Measurements from ENCODE around the gene USP10.

USP10 gene

DNA sequence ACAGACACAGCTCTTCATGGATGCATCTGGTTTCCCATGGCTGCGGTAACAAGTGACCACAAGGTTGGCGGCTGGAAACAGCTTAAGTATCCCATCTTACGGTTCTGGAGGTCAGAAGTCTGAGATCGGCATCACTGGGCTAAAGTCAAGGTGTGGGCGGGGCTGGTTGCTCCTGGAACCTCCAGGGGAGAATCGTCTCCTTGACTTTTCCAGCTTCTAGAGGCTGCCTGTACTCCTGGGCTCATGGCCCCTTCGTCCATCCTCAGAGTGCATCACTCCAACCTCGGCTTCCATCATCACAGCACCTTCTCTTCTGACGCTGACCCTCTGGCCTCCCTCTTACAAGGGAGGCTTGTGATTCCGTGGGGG lies 107.1 kb downstream of the USP10 start:
- no peak for DNase-seq (ENCODE audit: low read depth)

DNA sequence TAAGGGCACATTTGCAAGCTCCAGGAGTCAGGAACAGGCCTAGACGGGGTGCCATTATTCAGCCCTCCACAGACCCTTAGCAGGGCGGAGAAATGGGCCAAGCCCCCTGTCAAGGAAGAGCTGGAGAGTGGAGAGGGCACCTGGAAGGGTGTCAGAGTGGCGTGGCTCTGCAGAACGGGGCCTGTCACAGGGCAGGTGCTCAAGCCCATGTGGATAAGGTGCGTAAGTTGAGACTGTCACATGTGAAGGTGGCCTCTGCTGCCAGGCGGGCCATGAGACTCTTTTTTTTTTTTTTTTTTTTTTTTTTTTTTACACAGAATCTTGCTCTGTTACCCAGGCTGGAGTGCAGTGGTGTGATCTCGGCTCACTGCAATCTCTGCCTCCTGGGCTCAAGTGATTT lies 108.0 kb downstream of the USP10 start:
- DNase-seq (ENCODE audit: low read depth): no peak

DNA sequence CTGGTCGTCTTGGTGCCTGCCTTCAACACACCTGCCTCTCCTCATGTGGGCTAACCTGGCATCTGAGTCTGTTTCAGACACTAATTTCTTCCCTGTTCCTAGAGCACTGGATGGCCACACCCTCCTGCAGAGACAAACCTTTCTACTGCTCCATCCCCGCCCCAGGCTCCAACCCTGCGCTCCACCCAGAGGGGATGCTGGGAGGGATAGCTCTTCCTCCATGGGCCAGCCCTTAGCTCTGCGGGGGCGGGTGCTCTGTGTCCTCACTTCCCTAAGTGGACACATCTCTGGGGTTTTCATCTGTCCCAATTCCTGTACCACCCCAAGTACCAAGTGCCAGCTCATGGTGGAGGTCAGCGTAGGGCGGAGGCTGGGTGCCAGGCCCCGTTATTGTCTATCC lies 109.0 kb downstream of the USP10 start:
- DNase-seq (ENCODE audit: low read depth): no peak

DNA sequence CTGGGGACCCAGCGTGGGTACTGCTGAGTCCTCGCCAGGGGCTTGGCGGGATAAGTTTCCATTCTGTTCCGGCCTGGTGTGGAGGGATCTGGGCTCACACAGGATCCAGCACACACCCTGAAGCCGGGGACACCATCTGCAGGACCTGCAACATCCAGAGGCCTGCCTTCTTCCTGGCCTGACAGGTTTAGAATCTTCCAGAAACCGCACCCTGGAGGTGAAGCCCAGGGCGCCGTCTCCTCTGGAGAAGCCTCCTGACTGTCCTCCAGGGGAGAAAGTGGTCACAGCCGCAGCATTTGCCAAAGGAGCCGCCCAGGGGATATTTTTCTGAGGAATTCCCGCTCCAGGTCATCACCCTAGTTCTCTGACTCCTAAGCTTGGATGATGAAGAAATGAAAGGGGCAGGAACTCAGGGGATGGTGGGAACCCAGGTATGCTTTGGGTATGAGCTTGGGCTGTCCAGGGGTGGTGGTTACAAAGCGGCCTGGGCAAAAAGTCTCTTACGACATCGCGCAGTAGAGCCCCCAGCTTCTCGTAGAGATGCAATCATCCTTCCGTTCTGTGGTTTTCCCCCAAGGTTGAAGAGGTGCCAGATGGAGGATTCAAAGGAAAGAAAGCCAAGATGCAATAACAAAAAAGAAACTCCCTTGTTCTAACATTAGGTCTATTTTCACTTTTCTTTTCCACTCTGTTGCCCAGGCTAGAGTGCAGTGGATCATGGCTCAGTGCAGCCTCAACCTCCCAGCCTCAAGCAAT lies 110.9 kb downstream of the USP10 start:
- peak; percentile 79 for DNase-seq (ENCODE audit: low read depth)

DNA sequence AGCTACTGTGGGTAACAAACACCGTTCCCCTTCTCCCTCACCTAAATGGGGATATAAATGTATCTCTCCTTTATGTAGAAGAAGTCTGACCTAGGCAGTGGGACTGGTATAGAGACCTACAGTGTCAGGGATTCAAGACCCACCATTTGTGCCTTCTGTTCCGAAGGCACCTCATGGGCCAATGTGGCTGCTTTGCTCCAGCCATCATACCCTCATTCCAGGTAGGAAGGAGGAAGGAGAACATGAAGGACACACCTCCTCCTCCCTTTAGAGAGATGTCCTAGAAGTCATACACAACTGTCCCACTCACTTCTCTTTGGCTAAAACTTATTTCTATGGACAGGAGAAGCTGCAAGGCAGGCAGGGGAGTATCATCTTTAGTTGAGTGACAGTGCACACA lies 111.7 kb downstream of the USP10 start:
- DNase-seq (ENCODE audit: low read depth): no peak

DNA sequence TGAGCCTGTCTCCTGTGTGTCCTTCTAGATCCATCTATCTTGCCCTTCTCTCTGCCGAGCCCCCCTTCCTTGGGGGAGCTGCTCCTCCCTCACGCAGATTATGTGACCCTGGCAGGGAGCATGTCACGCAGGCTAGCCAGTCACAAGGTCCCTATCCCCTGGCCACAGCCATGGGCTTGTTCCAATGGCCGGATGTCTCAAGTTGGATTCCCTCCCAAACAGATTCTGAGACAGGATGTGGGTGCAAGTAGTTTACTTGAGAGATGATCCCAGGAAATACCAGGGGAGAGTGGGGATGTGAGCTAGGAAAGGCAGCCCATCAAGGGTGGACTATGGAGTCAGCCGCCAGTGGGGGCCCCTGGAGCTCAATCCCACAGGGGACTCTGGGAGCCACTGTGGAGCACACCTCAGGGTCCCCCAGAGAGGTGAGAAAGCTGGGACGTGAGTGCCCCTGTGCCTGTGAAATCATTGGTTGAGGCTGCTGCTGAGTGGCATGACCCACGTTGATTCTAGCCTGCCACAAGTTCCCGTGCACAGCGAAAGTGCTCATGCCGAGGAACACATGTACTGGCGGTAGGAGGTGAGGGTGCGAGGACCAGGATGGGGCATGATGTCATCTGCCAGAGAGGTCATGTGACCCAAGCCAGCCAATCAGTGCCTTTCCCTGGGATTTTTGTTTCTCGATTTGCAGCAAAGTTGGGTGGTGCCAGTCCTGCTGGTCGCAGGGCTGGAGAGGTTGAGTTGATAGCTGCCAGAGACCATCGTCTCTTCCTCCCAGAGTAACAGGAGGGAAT lies 113.5 kb downstream of the USP10 start:
- no peak for DNase-seq (ENCODE audit: low read depth)

DNA sequence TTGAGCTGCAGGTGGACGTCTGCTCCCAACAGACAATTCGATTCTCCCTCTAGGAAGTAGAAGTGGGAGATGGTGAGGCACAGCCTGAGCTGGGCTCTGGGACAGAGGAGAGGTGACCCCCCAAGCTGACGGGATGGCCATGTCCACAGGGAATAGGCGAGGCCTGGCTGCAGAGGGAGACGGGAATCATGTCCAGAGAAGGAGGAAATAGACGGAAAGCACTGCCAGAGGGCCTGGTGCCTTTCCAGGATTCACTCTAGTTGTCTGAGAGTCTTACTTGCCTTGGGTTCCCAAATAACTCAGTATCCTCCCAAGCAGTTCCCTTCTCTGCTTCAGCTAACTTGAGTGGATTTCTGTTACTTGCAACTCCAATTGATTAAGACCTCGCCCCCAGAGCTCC lies 115.7 kb downstream of the USP10 start:
- DNase-seq (ENCODE audit: low read depth): no peak

DNA sequence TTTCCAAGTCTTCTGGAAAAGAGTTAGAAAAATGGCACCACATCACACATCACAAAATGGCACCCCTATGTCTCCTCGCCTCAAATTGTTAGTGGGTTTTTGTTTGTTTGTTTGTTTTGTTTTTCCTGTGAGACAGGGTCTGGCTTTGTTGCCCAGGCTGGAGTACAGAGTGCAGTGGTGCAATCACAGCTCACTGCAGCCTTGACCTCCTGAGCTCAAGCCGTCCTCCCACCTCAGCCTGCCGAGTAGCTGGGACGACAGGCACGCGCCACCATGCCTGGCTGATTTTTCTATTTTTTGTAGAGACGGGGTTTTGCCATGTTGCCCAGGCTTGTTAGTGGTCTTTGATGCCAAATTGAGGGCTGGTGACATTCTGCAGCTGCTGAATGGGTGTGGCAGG lies 116.2 kb downstream of the USP10 start:
- no peak for DNase-seq (ENCODE audit: low read depth)

DNA sequence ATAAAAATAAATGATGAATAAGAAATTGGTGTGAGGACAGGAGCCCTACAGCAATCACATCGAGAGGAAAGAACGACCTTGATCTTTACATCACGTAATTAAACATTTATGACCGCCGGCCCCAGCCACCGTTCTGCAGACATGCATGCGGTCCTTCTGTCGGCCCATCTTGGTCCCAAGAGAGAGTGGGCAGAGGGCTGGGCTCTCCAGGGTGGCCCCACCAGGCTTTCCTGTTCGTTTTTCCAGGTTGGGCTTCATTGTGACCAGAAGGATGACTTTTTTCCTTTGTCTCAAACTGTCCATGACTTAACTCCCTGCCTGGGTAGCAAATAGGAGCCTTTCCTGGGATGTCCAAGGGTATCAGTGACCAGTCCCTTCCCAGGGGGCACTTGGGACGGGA lies 116.7 kb downstream of the USP10 start:
- no peak for DNase-seq (ENCODE audit: low read depth)

DNA sequence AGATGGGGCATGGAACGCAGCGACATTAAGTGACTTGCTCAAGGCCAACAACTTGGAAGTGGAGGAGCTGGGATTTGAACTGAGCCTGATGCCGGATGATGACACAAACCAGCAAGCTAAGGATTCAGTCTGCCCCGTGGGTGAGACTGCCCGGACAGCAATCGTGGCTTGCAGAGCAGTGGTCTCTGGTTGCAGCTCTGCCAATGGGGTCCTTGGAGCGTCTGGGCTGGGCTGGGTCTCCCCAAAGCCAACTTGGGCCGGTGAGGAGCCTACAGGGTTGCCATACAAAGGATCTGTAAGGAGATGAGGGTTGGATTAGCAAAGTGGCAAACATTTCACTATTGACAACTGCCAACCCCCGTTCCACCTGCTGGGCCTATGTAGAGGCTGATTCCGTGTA lies 117.4 kb downstream of the USP10 start:
- no peak for DNase-seq (ENCODE audit: low read depth)

DNA sequence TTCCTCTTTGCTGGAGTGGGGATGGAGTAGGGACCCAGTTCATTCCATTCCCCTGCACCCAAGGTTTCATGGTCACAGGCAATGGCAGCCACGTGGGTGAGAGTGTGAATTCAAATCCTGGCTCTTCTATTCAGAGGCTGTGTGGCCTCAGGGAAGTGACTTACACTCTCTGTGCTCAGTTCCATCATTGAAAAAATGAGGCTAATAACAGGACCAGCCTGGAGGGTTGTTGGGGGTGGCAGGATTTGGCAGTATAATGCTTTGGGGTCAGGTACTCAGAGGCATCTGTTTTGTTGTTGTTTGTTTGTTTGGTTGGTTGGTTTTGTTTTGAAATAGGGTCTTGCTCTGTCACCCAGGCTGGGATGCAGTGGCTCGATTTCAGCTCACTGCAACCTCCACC lies 117.8 kb downstream of the USP10 start:
- DNase-seq (ENCODE audit: low read depth): no peak

DNA sequence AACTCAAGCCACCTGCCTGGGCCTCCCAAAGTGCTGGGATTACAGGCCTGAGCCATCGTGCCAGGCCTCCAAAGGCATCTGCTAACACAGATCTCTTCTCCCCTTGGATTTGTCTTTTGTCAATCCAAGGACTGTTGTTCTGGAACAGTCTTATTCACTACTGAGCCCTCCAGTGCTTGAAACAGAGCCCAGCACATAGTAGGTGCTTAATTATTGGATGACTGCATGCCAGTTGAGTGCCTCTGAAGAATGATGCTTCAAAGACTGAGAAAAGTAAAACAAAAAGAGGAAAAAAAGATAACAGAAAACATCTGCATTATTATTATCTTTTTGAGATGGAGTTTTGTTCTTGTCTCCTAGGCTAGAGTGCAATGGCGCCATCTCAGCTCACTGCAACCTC lies 118.3 kb downstream of the USP10 start:
- DNase-seq (ENCODE audit: low read depth): no peak

DNA sequence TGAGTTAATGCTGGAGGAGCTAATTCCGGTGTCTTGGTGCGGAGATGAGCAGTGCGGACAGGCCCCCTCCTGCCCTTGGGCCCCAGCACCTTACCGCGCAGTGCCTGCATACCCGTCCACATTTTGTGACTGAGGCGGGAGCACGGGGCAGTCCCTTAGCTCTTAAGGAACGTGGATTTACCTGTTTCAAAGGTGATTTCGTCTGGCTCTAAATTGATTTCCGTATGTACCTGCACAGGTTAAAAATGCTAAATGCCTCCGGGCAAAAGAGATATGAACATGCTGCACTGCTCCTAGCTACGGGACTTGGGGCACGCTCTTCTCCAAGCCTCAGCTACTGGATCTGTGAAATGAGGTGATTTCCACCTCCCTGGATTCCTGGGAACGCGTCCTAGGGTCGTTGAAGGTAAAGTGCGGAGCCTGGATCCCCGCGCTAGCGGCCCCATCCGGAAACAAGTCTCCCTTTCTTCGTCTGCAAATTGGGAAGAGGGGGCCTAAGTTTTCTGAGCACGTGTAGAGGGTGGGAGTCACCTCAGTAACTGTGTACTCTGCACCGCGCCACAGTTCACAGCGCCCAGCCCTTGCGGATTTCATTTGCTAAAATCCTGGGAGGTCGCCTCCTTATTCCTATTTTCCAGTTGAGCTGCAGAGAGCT lies 119.3 kb downstream of the USP10 start:
- DNase-seq (ENCODE audit: low read depth): no peak

DNA sequence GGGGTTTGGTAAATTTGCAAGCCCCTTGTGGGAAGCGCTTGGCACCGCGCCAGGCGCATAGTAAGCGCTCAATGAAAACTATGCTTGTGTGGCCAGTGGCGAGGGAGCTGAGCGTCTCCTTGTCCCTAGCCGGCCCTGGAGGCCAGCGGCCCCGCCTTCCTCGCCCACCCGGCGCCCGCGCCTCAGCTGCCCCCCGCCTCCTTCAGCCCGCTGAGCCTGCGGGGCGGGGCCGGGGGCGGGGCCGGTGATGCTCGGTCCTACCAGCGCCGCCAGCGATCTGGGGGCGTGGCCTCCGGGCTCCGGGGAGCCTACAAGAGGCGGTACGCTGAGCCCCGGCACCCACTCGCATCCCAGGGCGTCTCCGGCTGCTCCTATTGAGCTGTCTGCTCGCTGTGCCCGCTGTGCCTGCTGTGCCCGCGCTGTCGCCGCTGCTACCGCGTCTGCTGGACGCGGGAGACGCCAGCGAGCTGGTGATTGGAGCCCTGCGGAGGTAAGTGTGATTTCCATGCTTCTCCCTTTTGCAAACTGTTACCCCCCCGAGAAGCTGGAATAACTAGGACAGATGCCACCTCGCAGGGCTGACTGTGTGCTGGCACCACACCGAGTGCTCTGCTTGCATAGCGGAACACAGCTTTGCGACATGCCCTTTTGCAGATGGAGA lies 120.0 kb downstream of the USP10 start, which contains the start of gene CRISPLD2:
Gene CRISPLD2, plus strand, starts transcription at position 342 of the 661 bp plus-strand sequence. CDS start 18,511 bp downstream, outside the sequence.
- no peak for DNase-seq (ENCODE audit: low read depth)

DNA sequence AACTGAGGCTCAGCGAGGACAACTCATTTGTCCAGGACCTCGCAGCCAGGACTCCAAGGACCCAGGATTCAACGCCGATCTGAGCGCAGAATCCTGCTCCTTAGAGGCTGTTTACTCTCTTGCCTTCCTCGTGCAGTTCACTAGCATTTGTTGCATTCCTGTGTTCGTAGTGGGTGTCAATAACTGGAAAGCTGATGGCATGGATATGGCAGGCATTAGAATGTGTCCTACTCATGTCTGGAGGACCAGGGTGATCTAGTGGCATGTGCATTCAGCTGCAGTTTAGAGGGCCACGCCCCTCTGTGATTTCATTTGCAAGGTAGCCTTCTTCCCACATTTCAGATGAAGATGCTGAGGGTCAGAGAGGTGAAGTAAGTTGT lies 120.5 kb downstream of the USP10 start:
- DNase-seq (ENCODE audit: low read depth): no peak

DNA sequence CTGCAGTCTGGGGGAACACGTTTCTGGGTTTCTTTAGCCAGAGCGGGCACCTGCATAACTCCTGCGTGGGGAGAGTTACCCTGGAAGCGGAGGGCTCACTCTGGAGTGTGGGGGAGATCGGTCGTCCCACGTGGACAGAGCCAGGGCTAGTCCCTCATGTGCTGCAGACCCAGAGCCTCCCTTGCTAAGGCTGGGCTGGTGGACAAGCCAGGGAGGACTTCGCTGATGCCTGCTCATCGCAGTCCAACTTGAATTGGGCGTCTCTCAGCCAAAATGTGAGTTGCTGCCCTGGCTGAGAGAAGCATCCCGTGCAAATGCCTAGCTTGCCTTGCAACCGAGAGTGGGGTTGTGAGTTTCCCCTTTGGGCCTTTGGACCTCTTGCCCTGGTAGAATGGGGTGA lies 121.0 kb downstream of the USP10 start:
- no peak for DNase-seq (ENCODE audit: low read depth)

DNA sequence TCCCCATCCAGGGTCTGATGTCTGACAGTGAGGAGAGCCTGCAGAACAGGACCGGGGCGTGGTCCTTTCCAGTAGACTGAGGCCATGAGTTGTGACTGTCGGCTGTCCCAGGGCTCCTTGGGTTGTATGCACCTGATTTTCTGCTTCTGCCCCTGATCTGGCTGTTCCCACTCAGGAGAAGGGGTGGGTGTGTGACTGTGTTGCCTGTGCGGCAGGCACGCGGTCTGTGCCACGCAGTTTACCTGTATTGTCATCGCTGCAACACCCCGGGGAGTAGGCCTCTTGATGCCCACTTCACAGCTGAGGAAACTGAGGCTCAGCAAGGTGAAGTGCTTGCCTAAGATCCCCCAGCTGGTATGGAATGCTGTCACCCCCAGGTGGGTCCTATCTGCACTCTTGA lies 121.4 kb downstream of the USP10 start:
- no peak for DNase-seq (ENCODE audit: low read depth)

DNA sequence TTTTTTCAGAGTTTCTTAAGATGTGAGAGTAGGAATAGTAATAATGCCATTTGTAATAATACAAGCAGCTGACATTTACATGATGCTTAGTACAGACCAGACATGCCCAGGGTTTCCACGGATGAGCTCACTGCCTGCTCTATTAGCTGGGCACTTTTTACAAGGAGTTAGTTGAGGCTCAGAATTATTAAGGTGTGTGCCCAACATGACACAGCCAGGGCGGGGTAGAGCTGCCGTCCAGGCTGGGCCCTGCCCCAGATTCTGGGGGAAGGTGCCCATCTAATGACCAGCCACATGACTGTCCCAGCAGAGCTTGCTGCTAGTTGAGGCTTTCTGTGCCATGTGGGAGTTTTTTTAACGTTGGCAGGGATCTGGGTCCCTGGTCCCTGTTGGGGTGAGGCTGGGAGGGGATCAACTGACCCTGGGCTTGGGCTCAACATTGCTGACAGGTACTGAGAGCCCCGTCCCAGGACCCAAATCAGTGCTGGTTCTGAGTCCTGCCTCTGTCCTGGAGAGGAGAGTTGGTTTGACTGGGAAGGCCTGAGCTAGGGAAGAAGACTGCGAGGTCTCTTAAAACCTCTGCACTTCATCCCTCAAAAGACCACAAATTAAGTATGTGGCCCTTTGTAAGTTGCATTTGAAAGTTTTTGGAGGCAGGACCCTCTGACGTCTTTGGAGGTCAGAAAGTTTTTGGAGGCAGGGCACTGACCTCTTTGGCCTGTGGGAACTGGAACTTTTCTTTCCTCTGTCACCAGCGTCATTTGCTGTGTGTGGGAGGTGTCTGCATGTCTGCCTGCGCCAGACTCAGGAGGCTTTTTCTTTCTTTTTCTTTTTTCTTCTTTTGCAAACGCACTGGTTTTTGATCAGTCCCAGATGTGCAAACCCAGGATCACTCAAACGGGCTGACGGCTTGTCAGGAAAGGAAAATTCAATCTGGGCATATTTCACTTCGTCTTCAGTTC lies 122.2 kb downstream of the USP10 start:
- no peak for DNase-seq (ENCODE audit: low read depth)

DNA sequence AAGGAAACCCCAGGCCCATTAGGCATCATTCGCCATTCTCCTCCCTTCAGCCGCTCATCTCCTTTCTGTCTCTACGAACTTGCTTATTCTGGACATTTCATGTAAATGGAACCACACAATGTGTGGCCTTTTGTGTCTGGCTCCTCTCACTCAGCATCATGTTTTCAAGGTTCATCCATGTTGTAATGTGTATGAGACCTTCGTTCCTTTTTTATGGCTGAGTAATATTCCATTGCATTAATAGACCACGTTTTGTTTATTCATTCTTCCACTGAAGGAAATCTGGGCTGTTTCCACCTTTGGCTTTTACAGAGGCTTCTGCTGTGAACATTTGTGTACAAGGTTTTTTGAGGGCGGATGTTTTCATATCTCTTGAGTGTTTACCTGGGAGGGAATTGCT lies 123.2 kb downstream of the USP10 start:
- DNase-seq (ENCODE audit: low read depth): no peak

DNA sequence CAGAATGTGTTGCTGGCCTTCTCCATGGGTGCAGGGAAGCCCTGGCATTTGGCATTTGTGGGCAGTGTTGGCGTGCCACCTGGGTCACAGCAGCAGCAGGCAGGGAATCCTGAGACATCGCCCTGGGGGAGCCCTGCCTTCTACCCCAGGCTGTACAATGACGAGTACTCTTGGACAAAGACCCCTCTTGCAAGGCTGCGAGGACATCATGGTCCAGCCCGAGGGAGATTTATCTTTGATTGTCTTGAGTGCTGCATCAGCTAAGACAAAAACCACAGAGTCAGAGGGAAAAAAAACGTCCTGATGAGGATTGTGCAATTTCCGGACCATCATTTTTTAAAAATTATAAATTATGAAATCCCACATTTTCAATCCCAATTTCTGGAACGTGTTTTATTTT lies 123.7 kb downstream of the USP10 start:
- no peak for DNase-seq (ENCODE audit: low read depth)

DNA sequence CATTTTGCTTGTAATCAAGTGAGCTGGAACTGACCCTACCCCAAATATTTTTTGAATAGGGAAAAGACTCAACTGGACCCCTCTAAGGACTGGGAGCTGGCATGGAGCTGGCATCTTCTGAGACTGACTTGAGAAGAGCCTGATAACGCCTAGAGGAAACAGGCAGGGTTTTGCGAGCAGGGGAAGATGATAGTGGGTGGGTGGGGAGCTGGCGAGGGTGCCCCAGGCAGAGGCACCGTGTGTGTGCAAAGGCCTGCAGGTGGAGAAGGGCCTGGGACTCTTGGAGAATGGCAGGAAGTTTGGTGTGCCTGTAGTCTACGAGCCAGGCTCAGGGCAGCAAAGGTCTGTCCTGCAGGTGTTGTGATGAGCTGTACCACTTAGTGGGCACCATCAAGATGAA lies 124.1 kb downstream of the USP10 start:
- DNase-seq (ENCODE audit: low read depth): no peak
